Uterus (tissue), 2 donors: ENCODE measurements around the gene CCDC148.

ENCODE experiments used
- CTCF ChIP-seq, 4 experiments: fragments of 200-600 bp in 2 of 4; fragments of 450-650 bp in 2 of 4; sonication (generic) in 2 of 4; IDR thresholded peaks; one replicate each; pipeline ENCODE4 v1.5.1; 2016 to 2019; ENCODE audit warnings: antibody characterized with exemption in 4 of 4, mild to moderate bottlenecking in 2 of 4, moderate library complexity in 1 of 4
- POLR2A ChIP-seq, 2 donors: fragments of 450-650 bp; IDR thresholded peaks; one replicate each; pipeline ENCODE4 v1.6.1; 2016; ENCODE audit warnings: antibody characterized with exemption in 2 of 2, mild to moderate bottlenecking in 1 of 2, moderate library complexity in 1 of 2

- TF ChIP-seq CTCF (IDR thresholded peaks at IDR 0.05) (no peak), POLR2A (IDR thresholded peaks at IDR 0.05) (no peak)
Measured at GRCh38 chr2:158488442-158489216, 32.1 kb upstream of the CCDC148 start.
